ENCODE results near the gene AATF. TPM values are rescaled to one million over a fixed set of nuclear protein-coding genes. Genes with fewer than 3 reads are reported as not detected.
"Not testable (repeated sequence)": the region's sequence is repeated elsewhere in the genome, so short reads cannot be mapped to it uniquely, and the experiment has no call there.

AATF gene
- polyA plus RNA-seq, 3 donors, result 24.3 to 57.9 (median 41.1) TPM

GRCh38 chr17:37068266-37068665, 119.5 kb downstream of the AATF start:
- H3K4me3 ChIP-seq (replicated peaks in 1 of 3; ENCODE audit: low read depth in 2 of 3, low read length in 3 of 3), result no peak overlapping the region
- H3K4me2 ChIP-seq (replicated peaks; ENCODE audit: extremely low read depth, low read length, poor library complexity, severe bottlenecking), result no peak overlapping the region
- no peaks in the 10 kb centered on the region for H3K4me1 ChIP-seq (ENCODE audit: control insufficient read depth in 1 of 2, insufficient read depth in 2 of 2, low read length in 2 of 2)
- H4K20me1 ChIP-seq (ENCODE audit: insufficient read depth, low read length), result no peaks in the 10 kb centered on the region
- peaks cover 0 to 2% (median 0%) of the 10 kb centered on the region in 7 donors for H3K9me3 Mint-ChIP-seq
- H3K27me3 Mint-ChIP-seq (ENCODE audit: low read depth in 3 of 3), result peaks cover 16 to 38% (median 23%) of the 10 kb centered on the region in 3 donors
- no peak for DNase-seq
- 86% methylated on average over 5 of the region's 10 CpGs for WGBS (ENCODE audit: insufficient coverage)
- intact Hi-C loops (cut with micrococcal nuclease), result no loop called here
- no peaks in the 10 kb centered on the region for H3K79me2 ChIP-seq (ENCODE audit: insufficient read depth, low read length)
- no peaks in the 10 kb centered on the region for H3K36me3 ChIP-seq (replicated peaks in 1 of 2; ENCODE audit: control insufficient read depth in 1 of 2, insufficient read depth in 2 of 2, low read length in 2 of 2)
- no peak overlapping the region for H3K27ac Mint-ChIP-seq
- H3K4me3 Mint-ChIP-seq, result no peak overlapping the region
- peaks cover 0 to 14% of the 10 kb centered on the region in 2 donors for H3K27me3 ChIP-seq (ENCODE audit: control insufficient read depth in 2 of 2, insufficient read depth in 2 of 2, low read length in 2 of 2)
- H3K27ac ChIP-seq (ENCODE audit: low read depth in 1 of 2, low read length in 2 of 2), result no peak overlapping the region
- no peaks in the 10 kb centered on the region for H3K9me3 ChIP-seq (replicated peaks in 1 of 2; ENCODE audit: control insufficient read depth in 1 of 2, insufficient read depth in 1 of 2, low read length in 2 of 2)
- H3K36me3 Mint-ChIP-seq, result no peaks in the 10 kb centered on the region
- no peak overlapping the region for H2AFZ ChIP-seq (ENCODE audit: insufficient read depth, low read depth, low read length, poor library complexity, severe bottlenecking)
- no peak for TF ChIP-seq CTCF (IDR thresholded peaks at IDR 0.05)
- no peak overlapping the region for H3K9ac ChIP-seq (ENCODE audit: insufficient read depth, low read length, poor library complexity, severe bottlenecking)
- peaks cover 3% of the 10 kb centered on the region for H3K4me1 Mint-ChIP-seq

GRCh38 chr17:37069087-37069486, 120.3 kb downstream of the AATF start:
- Histone ChIP-seq H2AFZ (ENCODE audit: insufficient read depth, low read depth, low read length, poor library complexity, severe bottlenecking) (peak overlapping the region; percentile 3), H3K4me1 (ENCODE audit: control insufficient read depth in 1 of 2, insufficient read depth in 2 of 2, low read length in 2 of 2) (no peaks in the 10 kb centered on the region), H3K4me2 (replicated peaks; ENCODE audit: extremely low read depth, low read length, poor library complexity, severe bottlenecking) (no peak overlapping the region), H3K27me3 (ENCODE audit: control insufficient read depth in 2 of 2, insufficient read depth in 2 of 2, low read length in 2 of 2) (peaks cover 0 to 14% of the 10 kb centered on the region in 2 donors), H4K20me1 (ENCODE audit: insufficient read depth, low read length) (no peaks in the 10 kb centered on the region), H3K79me2 (ENCODE audit: insufficient read depth, low read length) (no peaks in the 10 kb centered on the region), H3K9ac (ENCODE audit: insufficient read depth, low read length, poor library complexity, severe bottlenecking) (no peak overlapping the region), H3K36me3 (replicated peaks in 1 of 2; ENCODE audit: control insufficient read depth in 1 of 2, insufficient read depth in 2 of 2, low read length in 2 of 2) (no peaks in the 10 kb centered on the region), H3K9me3 (replicated peaks in 1 of 2; ENCODE audit: control insufficient read depth in 1 of 2, insufficient read depth in 1 of 2, low read length in 2 of 2) (no peaks in the 10 kb centered on the region), H3K4me3 (replicated peaks in 1 of 3; ENCODE audit: low read depth in 2 of 3, low read length in 3 of 3) (no peak overlapping the region), H3K27ac (ENCODE audit: low read depth in 1 of 2, low read length in 2 of 2) (no peak overlapping the region)
- TF ChIP-seq CTCF (IDR thresholded peaks at IDR 0.05), result no peak
- H3K27ac Mint-ChIP-seq, result no peak overlapping the region
- H3K27me3 Mint-ChIP-seq (ENCODE audit: low read depth in 3 of 3), result peaks cover 15 to 38% (median 23%) of the 10 kb centered on the region in 3 donors
- WGBS (ENCODE audit: insufficient coverage), result 100% methylated on average over 2 of the region's 3 CpGs
- H3K4me3 Mint-ChIP-seq, result no peak overlapping the region
- peaks cover 0 to 2% (median 0%) of the 10 kb centered on the region in 7 donors for H3K9me3 Mint-ChIP-seq
- intact Hi-C loops (cut with micrococcal nuclease), result no loop called here
- H3K4me1 Mint-ChIP-seq, result peaks cover 3% of the 10 kb centered on the region
- no peak for DNase-seq
- no peaks in the 10 kb centered on the region for H3K36me3 Mint-ChIP-seq

- H3K27me3 ChIP-seq (ENCODE audit: control insufficient read depth in 2 of 2, insufficient read depth in 2 of 2, low read length in 2 of 2); intact Hi-C loops (cut with micrococcal nuclease); H3K36me3 ChIP-seq (replicated peaks in 1 of 2; ENCODE audit: control insufficient read depth in 1 of 2, insufficient read depth in 2 of 2, low read length in 2 of 2): not testable (repeated sequence)
Measured at GRCh38 chr17:37073464-37073863, 124.7 kb downstream of the AATF start.

More at GRCh38 chr17:37073464-37073863, 124.7 kb downstream of the AATF start:
- peak overlapping the region in 1 of 7 donors; percentile 15 for H3K27ac Mint-ChIP-seq
- not testable (repeated sequence) for H3K27ac ChIP-seq (ENCODE audit: low read depth in 1 of 2, low read length in 2 of 2); H3K4me1 ChIP-seq (ENCODE audit: control insufficient read depth in 1 of 2, insufficient read depth in 2 of 2, low read length in 2 of 2); H3K36me3 Mint-ChIP-seq; H3K4me3 ChIP-seq (replicated peaks in 1 of 3; ENCODE audit: low read depth in 2 of 3, low read length in 3 of 3); H3K4me2 ChIP-seq (replicated peaks; ENCODE audit: extremely low read depth, low read length, poor library complexity, severe bottlenecking); H3K27me3 Mint-ChIP-seq (ENCODE audit: low read depth in 3 of 3); H3K9me3 ChIP-seq (replicated peaks in 1 of 2; ENCODE audit: control insufficient read depth in 1 of 2, insufficient read depth in 1 of 2, low read length in 2 of 2); H3K9ac ChIP-seq (ENCODE audit: insufficient read depth, low read length, poor library complexity, severe bottlenecking); H4K20me1 ChIP-seq (ENCODE audit: insufficient read depth, low read length); H3K4me1 Mint-ChIP-seq; DNase-seq; H3K9me3 Mint-ChIP-seq; H3K79me2 ChIP-seq (ENCODE audit: insufficient read depth, low read length); H2AFZ ChIP-seq (ENCODE audit: insufficient read depth, low read depth, low read length, poor library complexity, severe bottlenecking); H3K4me3 Mint-ChIP-seq
- 80% methylated on average over 1 of the region's 3 CpGs for WGBS (ENCODE audit: insufficient coverage)
